ENCODE data around the gene P2RX1.

P2RX1 gene

DNA sequence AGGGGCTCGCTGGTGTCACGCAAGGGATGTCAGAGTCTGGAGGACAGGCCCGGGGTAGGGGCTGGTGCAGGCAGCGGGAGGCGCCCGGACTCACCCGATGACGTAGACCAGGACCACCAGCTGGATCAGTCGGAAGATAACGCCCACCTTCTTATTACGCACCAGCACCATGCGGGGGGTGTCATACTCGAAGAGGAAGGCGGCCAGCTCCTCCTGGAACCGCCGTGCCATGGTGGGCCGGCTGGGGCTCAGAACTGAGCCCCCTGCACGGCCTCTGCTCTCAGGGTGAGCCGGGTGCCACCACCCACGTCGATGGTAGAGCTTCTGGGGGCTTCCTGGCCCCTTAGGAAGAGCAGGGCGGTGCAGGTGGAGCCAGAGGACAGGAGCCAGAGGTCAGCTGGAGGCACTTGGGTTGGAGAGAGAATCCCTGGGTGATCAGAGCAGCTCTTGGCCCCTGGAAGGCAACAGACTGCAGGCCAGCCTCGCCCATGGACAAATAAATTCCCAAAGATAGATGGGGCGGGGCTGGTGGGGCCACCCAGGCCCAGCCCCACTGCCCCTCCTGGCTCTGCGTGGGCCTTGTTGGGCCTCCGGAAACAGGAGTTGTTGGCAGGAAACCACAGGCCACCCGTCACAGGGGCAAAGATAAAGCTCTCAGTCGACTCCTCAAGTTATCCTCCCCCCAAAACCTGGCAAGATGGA, at the start of gene P2RX1:
P2RX1 (minus strand) TSS at position 471 of the 702 bp plus-strand sequence; CDS start at position 231, 240 bp downstream.
- DNase-seq = peak in 3 of 6 experiments; percentile 12 to 19 (median 12)

DNA sequence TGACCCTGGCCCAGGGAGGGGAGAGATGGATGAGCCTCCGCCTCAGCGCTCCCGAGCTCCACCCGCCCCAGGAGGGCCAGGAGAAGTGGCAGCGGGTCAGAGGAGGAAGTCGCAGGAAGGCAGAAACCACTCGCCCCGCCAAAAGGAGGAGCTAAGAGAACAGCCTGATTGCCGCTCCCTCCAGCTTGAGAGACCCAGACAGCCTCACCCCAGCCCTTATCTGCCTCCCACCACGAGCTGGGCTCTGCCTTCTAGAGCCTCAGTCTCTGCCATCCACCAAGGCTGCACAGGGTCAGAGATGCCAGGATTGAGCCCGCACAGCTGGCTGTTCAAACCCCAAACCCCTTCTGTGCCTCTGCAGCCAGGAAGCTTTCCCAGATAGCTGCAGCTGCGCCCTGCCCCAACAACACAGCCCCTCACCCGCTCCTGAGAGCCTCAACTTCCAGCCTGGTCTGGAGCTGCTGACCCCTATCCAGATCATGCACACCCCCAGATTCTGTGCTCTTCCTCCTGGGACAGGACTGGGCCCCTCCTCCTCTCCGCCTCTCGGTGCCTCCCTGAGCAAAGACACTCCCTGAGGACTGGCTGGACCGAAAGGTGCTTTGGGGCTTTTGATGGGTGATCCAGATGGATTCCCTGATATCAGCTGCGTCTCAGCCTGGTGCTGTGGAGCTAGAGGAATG, 49.0 kb upstream of the P2RX1 start:
- DNase-seq = peak in 5 of 6 experiments; percentile 51 to 78 (median 69)

DNA sequence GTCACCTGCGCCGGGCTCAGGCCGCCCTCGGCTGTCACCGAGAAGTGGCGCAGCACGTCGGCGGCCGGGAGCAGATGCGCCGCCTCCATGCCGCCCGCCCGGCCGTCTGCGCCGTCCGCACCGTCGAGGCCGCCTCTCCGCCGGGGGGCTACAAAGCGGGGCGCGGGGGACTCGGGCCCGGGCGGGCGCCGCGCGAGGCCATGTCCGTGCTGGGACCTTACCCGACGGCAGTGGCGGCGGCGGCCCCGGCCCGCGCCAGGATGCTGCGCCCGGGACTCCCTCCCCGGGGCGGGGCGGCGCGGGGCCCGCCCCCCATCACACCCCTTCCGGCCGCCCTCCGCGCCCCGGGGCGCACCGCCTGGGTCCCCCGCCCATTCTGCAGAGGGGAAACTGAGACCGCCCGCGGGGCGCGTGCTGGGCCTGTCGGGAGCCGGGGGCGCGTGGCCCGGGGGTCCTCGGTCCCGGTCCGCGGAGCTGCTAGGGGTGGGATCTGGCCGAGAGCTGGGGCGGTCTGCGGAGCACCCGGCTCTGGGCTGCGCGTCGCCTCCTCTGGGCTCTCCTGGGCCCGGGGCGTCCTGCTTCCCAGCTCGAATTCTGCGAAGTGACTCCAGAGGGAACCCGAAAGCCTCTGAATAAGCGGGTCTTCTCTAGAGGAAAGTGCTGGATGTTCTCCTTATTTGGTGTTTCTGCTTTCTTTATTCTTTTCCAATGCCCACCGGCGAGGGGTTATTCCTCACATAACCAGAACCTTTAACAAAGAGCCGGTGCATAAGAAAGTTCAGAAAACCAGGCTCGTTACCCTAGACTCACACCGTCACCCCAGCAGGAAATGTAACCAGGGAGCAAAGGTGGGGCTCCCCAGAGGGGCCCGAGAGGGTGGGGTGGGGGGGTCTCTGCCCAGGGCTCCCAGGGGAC, 48.2 kb upstream of the P2RX1 start, which contains the start of gene ATP2A3:
ATP2A3 (minus strand) TSS at position 235 of the 915 bp plus-strand sequence; CDS start at position 89, 146 bp downstream.
- DNase-seq = peak; percentile 29 to 78 (median 68)

DNA sequence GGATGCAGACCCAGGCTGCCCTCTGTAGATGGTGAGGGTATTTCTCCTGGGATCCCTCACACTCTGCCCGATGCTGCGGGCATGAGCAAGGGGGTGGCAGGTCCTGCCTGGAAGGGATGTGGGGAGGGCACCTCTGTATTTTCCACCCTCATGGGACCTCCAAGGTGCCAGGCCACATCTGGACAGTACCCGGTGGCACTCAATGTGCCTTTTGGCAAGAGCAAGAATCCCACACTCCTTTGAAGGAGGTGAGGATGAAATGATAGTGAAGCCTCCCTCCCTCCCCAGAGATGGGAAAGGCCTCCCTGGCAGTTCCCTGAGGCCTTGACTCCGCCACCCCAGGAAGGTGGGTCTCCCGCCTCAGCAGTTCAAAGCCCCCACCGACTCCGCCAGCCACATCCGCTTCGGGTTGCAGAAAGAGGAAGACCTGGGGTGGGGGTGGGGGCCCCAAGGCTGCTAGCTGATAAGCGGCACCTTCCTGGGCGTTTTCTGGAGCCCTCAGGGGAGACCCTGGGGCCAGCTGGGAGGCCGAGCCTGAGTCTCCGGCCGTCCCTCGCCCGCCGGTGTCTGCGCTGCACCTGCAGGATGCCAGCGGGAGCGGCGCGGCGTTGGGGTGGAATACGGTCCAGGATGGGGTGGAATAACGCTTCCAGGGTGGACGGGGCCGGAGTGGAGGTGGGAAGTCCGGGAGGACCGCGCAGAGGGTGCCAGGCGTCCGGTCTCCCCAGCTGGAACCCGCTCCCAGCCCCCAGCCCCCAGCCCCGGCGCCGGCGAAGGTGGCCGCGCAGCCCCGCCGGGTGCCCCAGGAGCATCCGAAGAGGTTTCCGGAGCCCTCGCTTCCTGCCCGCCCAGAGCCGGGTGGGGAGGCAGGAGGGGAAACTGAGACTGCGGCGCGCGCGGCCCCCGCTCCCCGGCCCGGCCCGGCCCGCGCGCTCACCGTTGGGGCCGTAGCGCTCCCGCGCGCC, 47.3 kb upstream of the P2RX1 start:
- DNase-seq = peak; percentile 65 to 86 (median 77)

DNA sequence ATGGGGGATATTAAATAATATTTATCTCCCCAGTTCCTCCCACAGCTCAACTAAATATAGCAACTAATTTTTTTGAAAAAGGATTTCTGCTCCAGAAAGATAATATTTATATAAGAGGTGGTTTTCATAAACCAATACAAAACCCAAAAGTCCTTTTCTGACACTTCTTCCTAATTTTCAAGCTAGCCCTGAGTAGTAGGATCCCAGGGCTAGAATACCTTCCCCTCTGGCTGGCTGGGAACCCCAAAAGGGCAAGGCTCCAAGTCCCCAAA, 46.6 kb upstream of the P2RX1 start:
- DNase-seq = no peak

DNA sequence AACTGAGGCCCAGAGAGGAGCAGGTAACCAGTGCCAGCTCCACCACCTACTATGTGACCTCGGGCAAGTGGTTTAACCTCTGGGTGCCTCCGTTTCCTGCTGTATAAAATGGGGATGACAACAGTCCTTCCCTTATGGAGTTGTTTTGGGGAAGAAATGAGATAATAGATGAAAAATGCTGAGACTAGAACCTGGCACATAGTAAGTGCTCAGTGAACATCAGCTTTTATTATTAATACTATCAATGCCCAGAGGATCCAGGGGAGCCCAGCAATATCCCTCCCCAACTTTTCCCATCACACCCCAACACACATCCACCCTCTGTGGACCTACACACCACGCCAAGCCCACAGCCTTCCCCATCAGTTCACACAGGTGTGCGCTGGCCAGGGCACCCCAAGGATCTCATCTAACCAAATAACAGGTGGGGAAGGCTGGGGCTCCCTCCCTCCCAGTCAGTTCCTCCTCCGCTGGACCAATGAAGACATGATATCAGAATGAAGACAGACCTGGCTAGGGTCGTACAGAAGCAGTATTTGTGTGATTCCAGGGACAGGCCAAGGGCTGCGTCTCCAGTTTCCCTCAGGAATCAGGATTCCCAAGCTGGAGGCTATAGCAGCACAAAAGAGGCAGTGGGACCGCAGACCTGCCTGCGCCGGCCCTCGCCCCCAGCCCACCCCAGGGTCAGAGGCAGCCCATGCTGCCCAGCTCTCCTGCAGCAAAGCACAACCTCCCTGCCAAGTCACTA, 46.1 kb upstream of the P2RX1 start:
- no peak for DNase-seq

DNA sequence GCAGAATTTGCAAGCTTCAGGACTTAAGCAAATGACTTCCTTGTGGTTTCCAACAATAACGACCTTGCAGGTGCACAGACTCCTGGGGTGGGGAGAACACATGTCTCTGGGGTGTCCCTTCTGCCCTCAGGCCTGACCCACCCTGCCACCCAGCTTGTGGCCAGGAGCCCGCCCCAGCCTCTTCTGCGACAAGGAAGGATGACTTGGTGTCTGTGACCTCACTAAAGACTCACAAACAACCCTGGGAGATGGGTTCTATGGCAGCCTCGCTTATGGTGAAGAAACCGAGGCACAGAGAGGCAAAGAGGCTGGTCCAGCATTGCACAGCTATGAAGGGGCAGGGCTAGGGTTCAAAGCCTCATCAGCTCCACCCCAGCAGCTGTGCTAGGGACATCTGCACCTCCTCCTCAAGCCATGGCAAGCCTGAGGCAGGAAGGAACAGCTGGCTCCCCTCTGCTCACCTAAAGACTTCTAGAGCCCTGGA, 45.3 kb upstream of the P2RX1 start:
- DNase-seq = peak in 2 of 6 experiments; percentile 7 to 8

DNA sequence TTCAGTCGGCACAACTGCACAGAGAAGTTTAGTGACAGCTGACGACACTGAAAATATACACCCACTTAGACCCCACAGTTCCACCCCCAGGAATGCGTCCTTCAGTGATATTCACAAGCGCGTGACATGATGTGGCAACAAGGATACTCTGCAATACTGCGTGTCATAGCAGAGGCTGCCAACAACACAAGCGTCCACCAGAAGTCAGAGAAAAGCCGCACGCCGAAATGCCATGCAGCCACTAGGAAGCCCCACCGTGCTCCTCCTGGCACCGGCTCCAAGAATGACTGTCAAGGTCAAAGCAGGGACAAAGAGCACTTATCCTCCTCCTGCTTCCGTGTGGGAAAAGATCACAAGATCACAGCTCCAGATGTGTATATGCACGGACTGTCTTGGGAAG, 44.5 kb upstream of the P2RX1 start:
- no peak for DNase-seq

DNA sequence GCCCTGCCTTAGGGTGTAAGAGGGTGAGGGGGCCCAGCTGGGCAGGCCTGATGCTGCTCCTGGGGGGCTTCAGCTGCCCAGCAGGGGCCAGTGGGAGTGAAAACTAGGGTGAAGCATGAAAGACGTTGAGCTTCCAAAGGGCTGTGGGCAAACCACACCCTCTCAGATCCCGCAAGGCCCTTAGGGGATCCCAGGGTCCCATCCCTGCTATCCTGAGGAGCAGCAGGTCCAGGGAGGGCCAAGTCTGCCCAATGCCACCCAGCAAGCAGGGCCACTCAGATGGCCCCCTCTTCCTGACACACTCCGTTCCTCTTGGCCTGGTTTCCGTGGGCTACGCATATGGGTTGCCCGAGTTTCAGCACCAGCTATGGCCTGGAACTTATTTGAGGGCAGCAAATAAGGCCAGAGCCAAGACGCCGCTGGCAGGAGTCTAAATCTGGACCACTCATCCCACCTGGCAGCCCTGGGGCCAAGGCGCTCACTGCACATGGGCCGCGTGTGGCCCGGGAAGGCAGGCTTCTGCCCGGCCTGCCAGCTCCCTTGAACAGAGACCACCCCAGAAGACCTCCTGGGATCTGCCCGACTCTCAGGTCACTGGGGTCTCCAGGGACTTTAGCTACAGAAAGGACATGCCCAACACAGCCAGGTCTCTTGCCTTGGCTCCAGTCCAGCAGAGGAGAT, 43.8 kb upstream of the P2RX1 start:
- DNase-seq = no peak

DNA sequence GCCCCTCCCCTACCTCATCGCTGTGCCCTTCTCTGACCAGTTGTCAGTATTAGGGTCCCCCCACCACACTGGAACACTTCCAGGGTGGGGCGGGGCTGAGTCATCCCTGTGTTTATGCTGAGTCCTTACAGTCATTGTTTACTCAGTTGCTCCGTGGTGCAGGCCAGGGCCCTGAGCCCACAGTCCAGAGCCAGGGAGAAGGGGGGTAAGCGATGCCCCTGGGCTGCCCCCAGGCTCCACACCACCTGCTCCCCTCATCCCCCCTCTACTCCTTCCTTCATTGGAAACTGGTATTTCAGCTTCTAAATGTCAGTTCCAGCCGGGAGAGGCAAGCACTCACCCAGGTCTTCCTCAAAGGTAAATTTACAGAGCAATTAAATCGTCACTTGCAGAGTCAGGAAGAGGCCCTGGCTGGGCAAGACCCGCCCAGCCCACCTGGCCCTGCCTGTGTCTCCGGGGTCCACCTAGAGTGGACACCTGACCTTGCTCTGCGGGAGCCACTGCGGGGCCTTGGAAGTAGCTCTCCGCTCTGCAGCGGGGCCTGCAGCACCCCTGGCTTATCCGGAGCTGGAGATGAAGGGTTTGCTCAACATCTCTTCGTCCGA, 43.1 kb upstream of the P2RX1 start:
- DNase-seq = no peak

DNA sequence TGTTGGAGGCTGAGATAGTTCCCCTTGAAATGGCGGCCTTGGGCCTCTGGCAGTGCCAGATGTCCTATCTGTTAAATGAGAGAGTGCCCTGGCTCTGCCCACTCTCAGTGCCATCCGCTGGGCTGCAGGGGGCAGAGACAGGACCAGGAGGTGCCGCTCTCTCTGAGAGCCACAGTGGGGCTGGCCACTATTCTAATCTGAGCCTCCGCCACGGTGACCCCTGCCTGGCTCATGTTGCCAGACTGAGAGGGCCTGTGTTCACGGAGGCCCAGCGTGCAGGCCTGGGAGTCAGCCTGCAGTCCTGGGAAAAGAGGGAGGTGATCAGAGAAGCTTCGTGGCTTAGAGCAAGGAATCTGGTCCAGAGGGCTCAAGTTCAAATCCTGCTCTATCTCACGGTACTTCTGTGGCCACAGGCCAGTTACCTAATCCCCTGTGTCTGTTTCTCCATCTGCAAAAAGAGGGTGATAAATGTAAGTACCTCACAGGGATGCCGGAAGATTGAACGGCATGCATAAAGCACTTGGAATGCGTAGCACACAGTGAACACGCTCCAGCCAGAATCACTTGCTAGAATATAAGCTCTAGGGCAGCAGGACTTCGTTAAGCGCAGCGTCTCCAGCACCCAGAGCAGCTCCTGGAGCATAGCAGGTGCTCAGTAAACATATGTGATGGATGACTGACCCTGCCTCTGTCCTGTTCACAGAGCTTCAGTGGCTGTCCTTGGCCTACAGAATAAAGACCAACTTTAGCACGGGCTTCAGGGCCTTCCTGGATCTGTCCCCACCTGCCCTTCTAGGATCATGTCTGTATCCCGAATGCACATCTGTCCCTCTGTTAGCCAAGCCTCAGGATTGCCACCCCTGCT, 41.7 kb upstream of the P2RX1 start:
- no peak for DNase-seq

DNA sequence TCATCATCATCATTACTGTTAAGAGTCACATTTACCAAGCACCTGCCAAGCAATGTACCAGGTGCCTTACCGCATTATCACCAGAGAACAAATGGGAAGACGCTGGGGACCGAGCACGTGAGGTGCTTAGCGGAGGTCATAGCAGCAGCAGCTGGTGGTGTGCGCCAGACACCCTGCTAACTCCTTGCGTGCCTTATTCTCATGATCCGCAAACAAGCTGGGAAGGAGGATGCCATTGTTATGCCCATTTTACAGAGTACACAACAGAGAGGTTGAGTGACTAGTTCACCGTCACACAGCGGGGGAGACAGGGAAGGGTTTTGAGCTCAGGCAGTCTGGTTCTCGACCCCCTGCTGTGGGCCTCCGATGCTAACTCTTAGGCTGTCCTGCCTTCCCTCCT, 40.7 kb upstream of the P2RX1 start:
- no peak for DNase-seq

DNA sequence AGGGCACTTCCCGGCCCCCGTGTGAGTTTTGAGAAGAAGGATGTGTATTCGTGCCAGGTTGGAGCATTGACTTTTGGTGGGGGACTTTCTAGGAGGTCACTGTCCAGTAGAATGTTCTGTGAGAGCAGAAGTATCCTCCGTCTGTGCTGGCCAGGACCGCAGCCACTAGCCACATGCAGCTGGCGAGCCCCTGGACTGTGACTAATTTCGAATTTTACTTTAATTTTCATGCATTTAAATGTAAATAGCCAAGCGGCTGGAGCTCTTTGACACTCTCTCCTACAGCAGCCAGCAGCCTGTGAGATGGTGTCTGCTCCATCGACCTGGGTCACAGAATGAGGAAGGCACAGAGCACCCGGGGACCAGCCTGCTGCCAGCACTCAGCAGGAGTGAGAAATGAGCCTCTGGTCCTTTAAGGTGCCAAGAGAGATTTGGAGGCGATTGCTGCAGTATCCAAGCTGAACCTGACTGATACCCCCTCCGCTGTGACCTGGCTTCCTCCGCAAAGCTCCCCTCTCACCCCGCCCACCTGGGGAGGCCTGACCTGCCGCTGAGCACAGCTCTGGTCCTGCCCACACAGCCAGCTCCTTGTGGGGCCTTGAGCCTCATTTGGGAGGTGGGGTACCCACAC, 40.2 kb upstream of the P2RX1 start:
- DNase-seq = no peak

DNA sequence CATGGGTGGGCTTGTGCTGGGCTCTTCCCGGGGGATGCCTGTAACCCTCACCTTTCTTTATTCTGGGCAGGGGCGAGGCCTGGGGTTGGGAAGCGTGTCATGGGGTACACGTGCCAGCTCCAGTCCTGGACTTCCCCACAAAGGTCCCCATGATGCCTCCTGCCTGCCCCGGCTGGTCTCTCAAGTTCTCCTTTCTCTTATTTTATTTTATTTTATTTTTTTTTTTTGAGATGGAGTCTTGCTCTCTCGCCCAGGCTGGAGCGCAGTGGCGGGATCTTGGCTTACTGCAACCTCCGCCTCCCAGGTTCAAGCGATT, 39.4 kb upstream of the P2RX1 start:
- no peak for DNase-seq

DNA sequence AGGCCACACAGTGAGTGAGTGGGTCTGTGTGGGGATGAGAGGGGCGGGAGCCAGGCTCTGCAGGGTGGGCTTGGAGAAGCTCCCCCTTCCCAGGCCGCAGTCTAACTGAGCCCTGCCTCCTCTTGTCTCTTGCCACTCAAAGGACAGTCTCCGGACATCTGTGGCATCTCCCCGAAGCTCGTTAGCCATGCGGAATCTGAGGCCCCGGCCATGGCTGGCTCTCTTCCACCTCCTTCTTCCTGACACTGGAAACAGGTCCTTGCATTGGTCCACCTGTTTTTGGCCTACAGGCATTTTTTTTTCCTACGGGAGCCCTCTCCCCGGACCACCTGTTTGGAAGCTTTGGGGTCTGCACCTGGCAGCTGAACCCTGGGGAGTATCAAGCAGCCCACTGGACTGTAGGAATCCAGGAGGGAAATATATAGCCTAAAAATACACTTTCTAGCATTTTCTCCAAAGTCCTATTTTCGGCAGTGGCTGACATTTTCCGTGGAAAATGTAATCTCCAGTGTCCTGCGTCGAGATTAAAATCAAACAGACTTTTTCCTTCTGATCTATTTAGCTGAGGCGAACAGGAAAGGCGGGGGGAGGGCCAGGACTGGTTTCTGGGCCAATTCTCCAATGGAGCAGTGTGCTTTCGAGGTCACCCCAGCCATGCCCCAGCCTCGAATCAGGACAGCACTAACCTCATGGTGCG, 38.9 kb upstream of the P2RX1 start:
- DNase-seq = no peak

DNA sequence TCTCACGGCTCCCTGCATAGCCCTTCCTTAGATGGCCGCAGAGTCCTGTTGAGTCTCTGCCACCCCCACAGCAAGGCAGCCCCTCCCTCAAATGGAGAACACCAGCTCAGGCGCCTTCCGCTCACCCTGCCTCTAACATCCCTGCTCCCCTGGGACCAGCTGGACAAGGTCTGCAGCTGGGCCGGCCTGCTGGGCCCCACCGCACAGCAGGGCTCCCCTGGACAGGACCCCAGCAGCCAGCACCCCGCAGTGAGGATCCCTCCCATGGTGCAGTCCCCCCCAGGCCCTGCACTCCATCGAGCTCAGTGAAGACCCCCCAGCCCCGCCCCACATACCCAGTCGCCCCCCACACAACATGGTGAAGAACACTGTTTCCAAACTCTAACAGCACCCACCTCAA, 37.8 kb upstream of the P2RX1 start:
- DNase-seq = no peak

DNA sequence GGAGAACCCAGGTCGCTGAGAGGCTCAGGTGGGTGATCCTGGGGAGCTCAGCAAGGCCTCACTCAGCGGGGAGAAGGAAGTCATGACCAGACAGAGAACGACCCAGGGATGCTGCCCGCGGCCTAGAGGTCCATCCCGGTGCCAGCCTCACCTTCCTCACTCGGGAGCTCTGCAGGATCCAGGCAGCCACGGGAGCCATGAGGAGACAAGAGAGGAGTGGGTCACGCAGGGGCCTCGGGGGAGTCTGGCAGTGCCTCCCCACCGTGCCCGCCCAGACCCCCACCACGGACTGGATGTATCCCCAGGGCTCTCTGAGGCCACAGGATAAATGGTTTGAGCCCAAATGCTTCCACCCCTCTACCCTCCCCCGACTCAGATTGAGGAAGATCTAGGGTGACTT, 37.3 kb upstream of the P2RX1 start:
- DNase-seq = no peak

DNA sequence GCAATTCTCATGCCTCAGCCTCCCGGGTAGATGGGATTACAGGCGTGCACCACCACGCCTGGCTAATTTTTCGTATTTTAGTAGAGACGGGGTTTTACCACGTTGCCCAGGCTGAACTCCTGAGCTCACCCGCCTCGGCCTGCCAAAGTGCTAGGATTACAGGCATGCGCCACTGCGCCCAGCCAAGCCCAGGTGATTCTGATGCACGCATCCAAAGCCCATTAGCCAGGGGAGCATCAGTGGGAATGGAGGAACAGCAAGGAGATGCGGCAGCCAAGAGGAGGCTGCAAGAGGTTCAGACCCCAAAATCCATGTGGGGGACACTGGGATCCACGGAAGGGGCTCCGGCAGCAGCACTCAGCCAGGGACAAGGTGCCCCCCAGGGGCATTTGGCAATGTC, 35.9 kb upstream of the P2RX1 start:
- no peak for DNase-seq

Measured in stimulated activated naive CD4-positive, alpha-beta T cell (primary cell).